NT2/D1 (cell line): Measurements from ENCODE around the gene SRI.

ENCODE experiments used
- SUZ12 ChIP-seq: IDR thresholded peaks from 2 replicates; pipeline ENCODE4 v1.6.1; 2011; ENCODE audit not compliant: insufficient read length, insufficient read depth; ENCODE audit errors: extremely low read depth
- YY1 ChIP-seq: IDR thresholded peaks from 2 replicates; pipeline ENCODE4 v1.6.1; 2011; ENCODE audit not compliant: insufficient read length, insufficient read depth
- ZNF274 ChIP-seq: IDR thresholded peaks from 2 replicates; pipeline ENCODE4 v1.6.1; 2011; ENCODE audit warnings: mild to moderate bottlenecking, low read depth, low read length

DNA sequence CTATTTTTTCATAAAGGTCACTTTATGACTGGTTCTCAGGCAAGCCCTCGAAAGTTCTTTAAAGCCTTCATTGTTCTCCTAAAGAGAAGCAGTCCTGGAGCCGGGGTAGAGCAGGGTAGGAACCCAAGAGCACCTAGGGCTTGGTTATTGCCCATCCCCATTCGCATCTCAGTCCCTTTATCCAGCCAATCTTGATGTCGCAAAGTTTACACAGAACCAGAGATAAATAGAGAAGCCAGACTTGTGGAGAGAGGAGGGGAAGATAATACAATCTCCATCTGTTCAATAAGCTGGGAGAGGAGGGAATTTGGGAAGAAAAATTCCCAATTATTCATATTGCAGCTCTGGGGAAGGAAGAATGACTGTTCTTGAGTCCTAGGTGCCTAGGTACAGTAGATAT, 6.4 kb upstream of the SRI start:
- no peak for TF ChIP-seq SUZ12
- no peak for TF ChIP-seq ZNF274
- TF ChIP-seq YY1 = no peak
